Nephron (organoid): ENCODE results near the gene ZNF148.
A peak's percentile ranks its signal among the peaks of the same experiment; 100 is the strongest.

ENCODE experiments used
- H3K27ac Mint-ChIP-seq, 3 experiments: 2 replicates each; pipeline ENCODE4 v1.8.0; 2020; ENCODE audit warnings: mixed read lengths in 3 of 3, mild to moderate bottlenecking in 2 of 3, moderate library complexity in 1 of 3
- H3K27me3 Mint-ChIP-seq: 2 replicates; pipeline ENCODE4 v1.8.0; 2021; ENCODE audit warnings: low read depth, mild to moderate bottlenecking, moderate library complexity, mixed read lengths
- H3K36me3 Mint-ChIP-seq: 2 replicates; pipeline ENCODE4 v1.8.0; 2020; ENCODE audit warnings: low read depth, mixed read lengths
- H3K4me1 Mint-ChIP-seq: 2 replicates; pipeline ENCODE4 v1.8.0; 2020; ENCODE audit warnings: mixed read lengths
- H3K4me3 Mint-ChIP-seq, 3 experiments: 2 replicates each; pipeline ENCODE4 v1.8.0; 2020; ENCODE audit warnings: mild to moderate bottlenecking in 3 of 3, mixed read lengths in 3 of 3, moderate library complexity in 2 of 3
- H3K9me3 Mint-ChIP-seq: 2 replicates; pipeline ENCODE4 v1.8.0; 2020; ENCODE audit warnings: mixed read lengths
- CTCF ChIP-seq, 3 experiments: fragments of 200-600 bp; sonication (generic); IDR thresholded peaks; one replicate each; pipeline ENCODE4 v1.5.0; 2021; ENCODE audit warnings: antibody characterized with exemption in 3 of 3; ENCODE audit not compliant: unreplicated experiment in 3 of 3

The ZNF148 gene

GRCh38 chr3:125317761-125318160 is 57.4 kb downstream of the ZNF148 start:
- H3K9me3 Mint-ChIP-seq, result peaks cover 3% of the 10 kb centered on the region
- peaks cover 20% of the 10 kb centered on the region for H3K4me1 Mint-ChIP-seq
- H3K4me3 Mint-ChIP-seq, result no peak overlapping the region
- H3K27me3 Mint-ChIP-seq, result no peaks in the 10 kb centered on the region
- H3K27ac Mint-ChIP-seq, result peak overlapping the region; percentile 91 to 96 (median 95)
- TF ChIP-seq CTCF (IDR thresholded peaks at IDR 0.05; ENCODE audit: unreplicated experiment in 3 of 3), result no peak
- H3K36me3 Mint-ChIP-seq, result peaks cover 44% of the 10 kb centered on the region

- TF ChIP-seq CTCF (IDR thresholded peaks at IDR 0.05; ENCODE audit: unreplicated experiment in 3 of 3), result no peak
- H3K4me3 Mint-ChIP-seq, result no peak overlapping the region
- H3K9me3 Mint-ChIP-seq, result peaks cover 3% of the 10 kb centered on the region
- no peak overlapping the region for H3K27ac Mint-ChIP-seq
- peaks cover 47% of the 10 kb centered on the region for H3K36me3 Mint-ChIP-seq
- H3K4me1 Mint-ChIP-seq, result peaks cover 15% of the 10 kb centered on the region
- no peaks in the 10 kb centered on the region for H3K27me3 Mint-ChIP-seq
Measured at GRCh38 chr3:125316949-125317348, 58.2 kb downstream of the ZNF148 start.

- peaks cover 8% of the 10 kb centered on the region for H3K9me3 Mint-ChIP-seq
- no peak for TF ChIP-seq CTCF (IDR thresholded peaks at IDR 0.05; ENCODE audit: unreplicated experiment in 3 of 3)
- H3K27ac Mint-ChIP-seq, result no peak overlapping the region
- no peaks in the 10 kb centered on the region for H3K27me3 Mint-ChIP-seq
- peaks cover 49% of the 10 kb centered on the region for H3K36me3 Mint-ChIP-seq
- peaks cover 15% of the 10 kb centered on the region for H3K4me1 Mint-ChIP-seq
- H3K4me3 Mint-ChIP-seq, result no peak overlapping the region
Measured at GRCh38 chr3:125316246-125316645, 58.9 kb downstream of the ZNF148 start.

DNA sequence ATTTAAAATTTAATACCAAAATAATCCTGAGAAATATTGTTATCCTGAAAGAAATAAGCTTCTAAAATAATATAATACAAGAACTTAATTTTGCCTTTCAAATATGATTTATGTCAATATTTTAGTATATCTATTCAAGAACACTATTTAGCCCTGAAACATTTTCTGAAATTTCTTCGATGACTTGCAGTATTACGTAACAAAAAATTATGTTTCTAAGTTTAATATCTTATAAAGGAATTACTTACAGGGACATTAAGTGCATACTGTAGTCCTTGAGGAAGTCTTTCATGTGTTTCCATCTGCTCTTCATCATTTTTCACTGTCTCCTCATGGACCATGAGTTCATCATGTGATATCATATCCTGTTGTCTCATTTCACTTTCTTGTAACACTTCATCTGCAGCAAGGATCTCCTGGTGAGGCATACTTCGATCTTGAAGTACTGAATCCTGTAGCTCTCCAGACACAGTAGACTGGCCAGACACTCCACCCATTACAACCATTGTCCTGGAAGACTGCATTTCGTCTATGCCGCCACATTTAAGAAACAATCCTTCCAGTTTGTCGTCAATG is 62.0 kb downstream of the ZNF148 start:
- Mint-ChIP-seq H3K4me3 (no peak overlapping the region), H3K9me3 (peaks cover 22% of the 10 kb centered on the region), H3K27me3 (no peaks in the 10 kb centered on the region), H3K36me3 (peaks cover 77% of the 10 kb centered on the region), H3K27ac (no peak overlapping the region), H3K4me1 (peaks cover 4% of the 10 kb centered on the region)
- no peak for TF ChIP-seq CTCF (IDR thresholded peaks at IDR 0.05; ENCODE audit: unreplicated experiment in 3 of 3)

DNA sequence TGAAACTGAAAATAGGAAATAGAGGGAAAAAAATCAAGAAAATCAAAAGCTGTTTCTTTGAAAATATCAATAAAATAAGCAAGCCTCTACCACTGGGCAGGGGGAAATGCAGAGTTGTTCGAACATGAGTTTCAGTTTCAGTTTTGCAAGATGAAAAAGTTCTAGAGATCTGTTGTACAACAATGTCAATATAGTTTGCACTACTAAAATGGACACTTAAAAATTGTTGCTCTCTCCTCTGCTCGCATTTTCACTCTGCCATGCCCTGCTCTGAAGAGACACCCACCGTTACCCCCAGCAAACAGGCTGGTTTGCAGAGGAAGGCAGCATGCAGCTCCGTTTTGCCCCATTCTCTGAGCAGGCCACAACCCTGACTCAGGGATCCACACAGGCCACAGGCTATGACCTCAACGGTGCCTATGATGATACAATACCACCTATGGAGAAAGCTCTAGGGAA is 64.5 kb downstream of the ZNF148 start:
- Mint-ChIP-seq H3K4me1 (no peaks in the 10 kb centered on the region), H3K36me3 (peaks cover 83% of the 10 kb centered on the region), H3K9me3 (peaks cover 23% of the 10 kb centered on the region), H3K4me3 (no peak overlapping the region), H3K27ac (no peak overlapping the region), H3K27me3 (no peaks in the 10 kb centered on the region)
- TF ChIP-seq CTCF (IDR thresholded peaks at IDR 0.05; ENCODE audit: unreplicated experiment in 3 of 3), result no peak

- Mint-ChIP-seq H3K27ac (no peak overlapping the region), H3K4me1 (no peaks in the 10 kb centered on the region), H3K27me3 (no peaks in the 10 kb centered on the region)
Measured at GRCh38 chr3:125309476-125309875, 65.6 kb downstream of the ZNF148 start.

More at GRCh38 chr3:125309476-125309875, 65.6 kb downstream of the ZNF148 start:
- H3K36me3 Mint-ChIP-seq, result peaks cover 87% of the 10 kb centered on the region
- TF ChIP-seq CTCF (IDR thresholded peaks at IDR 0.05; ENCODE audit: unreplicated experiment in 3 of 3), result no peak
- no peak overlapping the region for H3K4me3 Mint-ChIP-seq
- peaks cover 23% of the 10 kb centered on the region for H3K9me3 Mint-ChIP-seq
